Mucosa of rectum (tissue), 2 donors: Measurements from ENCODE around the gene SEPTIN10.

Experiments used
- H3K27ac ChIP-seq, 2 donors: one replicate each; pipeline ENCODE4 v1.7.0; 2013; ENCODE audit warnings: inconsistent platforms in 2 of 2, low read depth in 2 of 2, low read length in 2 of 2
- H3K27me3 ChIP-seq, 2 donors: one replicate each; pipeline ENCODE4 v1.7.0; 2013; ENCODE audit warnings: low read length in 2 of 2; ENCODE audit not compliant: control insufficient read depth in 2 of 2, insufficient read depth in 2 of 2
- H3K36me3 ChIP-seq, 2 donors: one replicate each; pipeline ENCODE4 v1.7.0; 2013; ENCODE audit warnings: low read length in 2 of 2; ENCODE audit not compliant: control insufficient read depth in 2 of 2, insufficient read depth in 2 of 2
- H3K4me1 ChIP-seq, 2 donors: one replicate each; pipeline ENCODE4 v1.7.0; 2013; ENCODE audit warnings: low read length in 2 of 2, mild to moderate bottlenecking in 1 of 2; ENCODE audit not compliant: control insufficient read depth in 2 of 2, insufficient read depth in 2 of 2
- H3K4me3 ChIP-seq, 2 donors: one replicate each; pipeline ENCODE4 v1.7.0; 2013; ENCODE audit warnings: low read length in 2 of 2
- H3K9ac ChIP-seq, 2 donors: one replicate each; pipeline ENCODE4 v1.7.0; 2013; ENCODE audit warnings: low read length in 2 of 2, low read depth in 1 of 2, mild to moderate bottlenecking in 1 of 2
- H3K9me3 ChIP-seq, 2 donors: one replicate each; pipeline ENCODE4 v1.7.0; 2013; ENCODE audit warnings: low read length in 2 of 2; ENCODE audit not compliant: control insufficient read depth in 2 of 2
- donor health status: healthy.
- donor health status: Normal muscosa, but diverticular disease.

SEPTIN10 gene

GRCh38 chr2:109615637-109616144, 1.9 kb upstream of the SEPTIN10 start:
- Histone ChIP-seq H3K27ac (peak overlapping the region; percentile 91 to 95), H3K9me3 (no peaks in the 10 kb centered on the region), H3K4me1 (peaks cover 8 to 21% of the 10 kb centered on the region in 2 donors), H3K4me3 (peak overlapping the region; percentile 70 to 91), H3K9ac (peak overlapping the region; percentile 68 to 94), H3K36me3 (no peaks in the 10 kb centered on the region), H3K27me3 (no peaks in the 10 kb centered on the region)

DNA sequence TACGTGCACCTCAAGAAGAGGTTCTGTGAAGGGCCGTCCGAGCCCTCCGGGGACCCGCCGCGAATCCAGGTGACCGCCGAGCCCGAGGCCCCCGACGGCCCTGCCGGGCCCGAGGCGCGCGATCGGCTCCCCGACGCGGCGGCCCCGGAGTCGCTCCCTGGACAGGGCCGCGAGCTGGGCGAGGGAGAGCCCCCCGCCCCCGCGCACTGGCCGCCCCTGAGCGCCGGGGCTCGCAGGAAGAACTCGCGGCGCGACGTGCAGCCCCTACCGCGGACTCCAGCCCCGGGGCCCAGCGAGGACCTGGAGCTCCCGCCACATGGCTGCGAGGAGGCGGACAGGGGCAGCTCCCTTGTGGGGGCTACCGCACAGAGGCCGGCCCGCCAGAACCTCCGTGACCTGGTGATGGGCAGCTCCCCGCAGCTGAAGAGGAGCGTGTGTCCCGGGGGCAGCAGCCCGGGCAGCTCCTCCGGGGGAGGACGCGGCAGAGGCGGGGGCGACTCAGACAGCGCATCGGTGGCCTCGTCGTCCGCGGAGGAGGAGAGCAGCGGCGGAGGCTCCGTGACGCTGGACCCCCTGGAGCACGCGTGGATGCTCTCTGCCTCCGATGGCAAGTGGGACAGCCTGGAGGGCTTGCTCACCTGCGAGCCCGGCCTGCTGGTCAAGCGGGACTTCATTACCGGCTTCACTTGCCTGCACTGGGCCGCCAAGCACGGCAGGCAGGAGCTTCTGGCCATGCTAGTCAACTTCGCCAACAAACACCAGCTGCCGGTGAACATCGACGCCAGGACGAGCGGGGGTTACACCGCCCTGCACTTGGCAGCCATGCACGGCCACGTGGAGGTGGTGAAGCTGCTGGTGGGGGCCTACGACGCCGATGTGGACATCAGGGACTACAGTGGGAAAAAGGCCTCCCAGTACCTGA, 1.2 kb upstream of the SEPTIN10 start:
- Histone ChIP-seq H3K4me1 (peaks cover 8 to 21% of the 10 kb centered on the region in 2 donors), H3K27ac (peak overlapping the region; percentile 91 to 95), H3K36me3 (no peaks in the 10 kb centered on the region), H3K9me3 (no peaks in the 10 kb centered on the region), H3K27me3 (no peaks in the 10 kb centered on the region), H3K9ac (peak overlapping the region; percentile 68 to 94), H3K4me3 (peak overlapping the region; percentile 70 to 91)

GRCh38 chr2:109613081-109613921, 465 bp downstream of the SEPTIN10 start:
- peaks cover 8 to 19% of the 10 kb centered on the region in 2 donors for H3K4me1 ChIP-seq
- H3K4me3 ChIP-seq, result peak overlapping the region; percentile 75 to 89
- H3K9me3 ChIP-seq, result no peaks in the 10 kb centered on the region
- H3K9ac ChIP-seq, result peak overlapping the region; percentile 88 to 94
- H3K27me3 ChIP-seq, result no peaks in the 10 kb centered on the region
- H3K36me3 ChIP-seq, result no peaks in the 10 kb centered on the region
- peak overlapping the region; percentile 91 to 95 for H3K27ac ChIP-seq

GRCh38 chr2:109611467-109612095, 2.2 kb downstream of the SEPTIN10 start:
- Histone ChIP-seq H3K4me3 (no peak overlapping the region), H3K27me3 (no peaks in the 10 kb centered on the region), H3K36me3 (no peaks in the 10 kb centered on the region), H3K9me3 (no peaks in the 10 kb centered on the region), H3K4me1 (peaks cover 5 to 19% of the 10 kb centered on the region in 2 donors), H3K27ac (no peak overlapping the region), H3K9ac (no peak overlapping the region)

GRCh38 chr2:109609352-109610024, 4.3 kb downstream of the SEPTIN10 start:
- peaks cover 4 to 7% of the 10 kb centered on the region in 2 donors for H3K4me1 ChIP-seq
- H3K27ac ChIP-seq, result no peak overlapping the region
- H3K27me3 ChIP-seq, result no peaks in the 10 kb centered on the region
- no peaks in the 10 kb centered on the region for H3K9me3 ChIP-seq
- H3K4me3 ChIP-seq, result no peak overlapping the region
- H3K9ac ChIP-seq, result no peak overlapping the region
- no peaks in the 10 kb centered on the region for H3K36me3 ChIP-seq

DNA sequence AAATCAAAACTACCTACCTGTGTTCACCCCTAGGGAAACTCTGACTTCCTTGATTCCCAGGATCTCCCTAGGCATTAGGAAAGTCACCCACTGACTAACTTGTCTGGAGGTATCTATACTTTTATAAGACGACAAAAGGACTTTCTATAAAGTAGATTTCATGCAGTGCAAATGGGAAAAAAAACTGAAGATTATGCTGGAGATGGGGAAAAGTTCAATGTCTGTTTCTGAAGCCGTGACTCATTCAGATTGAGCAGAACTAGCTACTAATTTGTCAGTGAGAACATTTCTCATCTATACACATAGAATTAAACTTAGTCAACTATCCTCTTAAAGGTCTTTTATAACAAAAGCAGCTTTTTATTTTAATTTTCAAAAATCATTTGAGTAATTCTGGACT, 6.0 kb downstream of the SEPTIN10 start:
- Histone ChIP-seq H3K4me3 (no peak overlapping the region), H3K9ac (no peak overlapping the region), H3K36me3 (no peaks in the 10 kb centered on the region), H3K9me3 (no peaks in the 10 kb centered on the region), H3K27me3 (no peaks in the 10 kb centered on the region), H3K4me1 (peaks cover 4 to 7% of the 10 kb centered on the region in 2 donors), H3K27ac (no peak overlapping the region)

GRCh38 chr2:109604597-109604996, 9.2 kb downstream of the SEPTIN10 start:
- H3K27me3 ChIP-seq, result no peaks in the 10 kb centered on the region
- H3K36me3 ChIP-seq, result no peaks in the 10 kb centered on the region
- H3K4me1 ChIP-seq, result no peaks in the 10 kb centered on the region
- H3K27ac ChIP-seq, result no peak overlapping the region
- no peak overlapping the region for H3K4me3 ChIP-seq
- no peak overlapping the region for H3K9ac ChIP-seq
- no peaks in the 10 kb centered on the region for H3K9me3 ChIP-seq

DNA sequence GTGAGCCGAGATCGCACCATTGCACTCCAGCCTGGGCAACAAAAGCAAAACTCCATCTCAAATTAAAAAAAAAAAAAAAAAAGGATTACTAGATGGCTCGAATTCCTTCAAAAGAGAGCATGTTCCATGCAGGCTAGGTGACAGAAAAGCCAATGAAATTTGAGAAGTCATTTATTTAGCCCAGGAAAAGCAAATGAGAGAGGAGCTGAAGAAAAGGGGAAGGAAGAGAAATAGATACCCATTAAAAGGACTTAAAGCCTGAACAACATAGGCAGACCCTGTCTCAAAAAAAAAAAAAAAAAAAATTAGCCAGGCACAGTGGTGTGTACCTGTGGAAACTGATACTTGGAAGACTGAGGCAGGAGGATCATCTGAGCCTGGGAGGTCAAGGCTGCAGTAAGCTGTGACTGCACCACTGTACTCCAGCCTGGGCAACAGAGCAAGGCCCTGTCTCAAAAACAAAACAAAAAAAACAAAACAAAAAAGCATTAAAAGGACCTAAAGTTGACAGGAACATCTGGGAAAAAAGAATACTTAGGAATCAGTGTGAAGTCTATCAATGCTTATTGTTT, 11.1 kb downstream of the SEPTIN10 start:
- Histone ChIP-seq H3K4me1 (no peaks in the 10 kb centered on the region), H3K4me3 (no peak overlapping the region), H3K27ac (no peak overlapping the region), H3K9me3 (no peaks in the 10 kb centered on the region), H3K9ac (no peak overlapping the region), H3K36me3 (no peaks in the 10 kb centered on the region), H3K27me3 (no peaks in the 10 kb centered on the region)

GRCh38 chr2:109601783-109602182, 12.0 kb downstream of the SEPTIN10 start:
- no peak overlapping the region for H3K27ac ChIP-seq
- no peaks in the 10 kb centered on the region for H3K9me3 ChIP-seq
- no peaks in the 10 kb centered on the region for H3K36me3 ChIP-seq
- no peak overlapping the region for H3K4me3 ChIP-seq
- H3K27me3 ChIP-seq, result no peaks in the 10 kb centered on the region
- no peak overlapping the region for H3K9ac ChIP-seq
- H3K4me1 ChIP-seq, result no peaks in the 10 kb centered on the region
